ENCODE results near the gene PCDH15.
"Not testable (repeated sequence)": the region's sequence is repeated elsewhere in the genome, so short reads cannot be mapped to it uniquely, and the experiment has no call there.

Gene PCDH15

GRCh38 chr10:54531296-54531695 lies 269.7 kb downstream of the PCDH15 start:
- DNase-seq = no peak

- DNase-seq = no peak
Measured at GRCh38 chr10:54530299-54530698, 270.7 kb downstream of the PCDH15 start.

- DNase-seq = no peak
Measured at GRCh38 chr10:54525816-54526215, 275.2 kb downstream of the PCDH15 start.

- DNase-seq = not testable (repeated sequence)
Measured at GRCh38 chr10:54515244-54515643, 285.8 kb downstream of the PCDH15 start.

GRCh38 chr10:54503863-54504262 lies 297.2 kb downstream of the PCDH15 start:
- no peak for DNase-seq

GRCh38 chr10:54501929-54502328 lies 299.1 kb downstream of the PCDH15 start:
- no peak for DNase-seq

- DNase-seq = no peak
Measured at GRCh38 chr10:54496852-54497251, 304.2 kb downstream of the PCDH15 start.

GRCh38 chr10:54487743-54488142 lies 313.3 kb downstream of the PCDH15 start:
- no peak for DNase-seq

GRCh38 chr10:54485971-54486370 lies 315.1 kb downstream of the PCDH15 start:
- no peak for DNase-seq

- DNase-seq = no peak
Measured at GRCh38 chr10:54484186-54484585, 316.8 kb downstream of the PCDH15 start.

- DNase-seq = no peak
Measured at GRCh38 chr10:54478601-54479000, 322.4 kb downstream of the PCDH15 start.

- DNase-seq = no peak
Measured at GRCh38 chr10:54477738-54478137, 323.3 kb downstream of the PCDH15 start.

GRCh38 chr10:54470324-54470631 lies 330.8 kb downstream of the PCDH15 start:
- no peak for DNase-seq

GRCh38 chr10:54469587-54470323 lies 331.3 kb downstream of the PCDH15 start:
- DNase-seq = no peak

- no peak for DNase-seq
Measured at GRCh38 chr10:54454271-54454670, 346.8 kb downstream of the PCDH15 start.

GRCh38 chr10:54449056-54449455 lies 352.0 kb downstream of the PCDH15 start:
- no peak for DNase-seq

- no peak for DNase-seq
Measured at GRCh38 chr10:54444170-54444569, 356.9 kb downstream of the PCDH15 start.

GRCh38 chr10:54441275-54441674 lies 359.8 kb downstream of the PCDH15 start:
- no peak for DNase-seq

GRCh38 chr10:54434782-54435181 lies 366.2 kb downstream of the PCDH15 start:
- no peak for DNase-seq

- DNase-seq = no peak
Measured at GRCh38 chr10:54415483-54415882, 385.5 kb downstream of the PCDH15 start.

- DNase-seq = no peak
Measured at GRCh38 chr10:54402576-54402975, 398.5 kb downstream of the PCDH15 start.

- no peak for DNase-seq
Measured at GRCh38 chr10:54396031-54396430, 405.0 kb downstream of the PCDH15 start.

GRCh38 chr10:54394598-54394997 lies 406.4 kb downstream of the PCDH15 start:
- DNase-seq = not testable (repeated sequence)

GRCh38 chr10:54372179-54372578 lies 428.9 kb downstream of the PCDH15 start:
- no peak for DNase-seq

GRCh38 chr10:54368984-54369383 lies 432.0 kb downstream of the PCDH15 start:
- DNase-seq = no peak

All from NCI-H1048 (cell line).